Endothelial cell of umbilical vein (primary cell): ENCODE results near the gene DCAF7. TPM values are rescaled to one million over a fixed set of nuclear protein-coding genes. Genes with fewer than 3 reads are reported as not detected.

Source experiments
- BruUV-seq: library from RNA; stranded (reverse); fragments of 400-500 nt; replicated peaks from 2 replicates; lab custom pipeline; 2021; lab: Mats Ljungman, UMichigan
- CTCF ChIA-PET: fragments of 300-600, 350-600 bp; sonication (Branson Sonifier 250); formaldehyde crosslinking; loops from one replicate; lab custom pipeline; 2021; ENCODE audit warnings: antibody characterized with exemption, inconsistent platforms; lab: Charles Lee
- POLR2A ChIA-PET: fragments of 300-600, 350-600 bp; sonication (Branson Sonifier 250); formaldehyde crosslinking; loops from one replicate; lab custom pipeline; 2021; ENCODE audit warnings: antibody characterized with exemption, inconsistent platforms; lab: Charles Lee
- DNase-seq: peaks from one replicate; pipeline ENCODE4 v3.0.0-alpha.2; 2011; ENCODE audit warnings: low read depth, low spot score
- FAIRE-seq: peaks from 2 replicates; lab custom pipeline; 2011; peaks lifted over from hg19 to GRCh38; lab: Jason Lieb, UNC
- H2AFZ ChIP-seq: 2 replicates; pipeline ENCODE4 v1.6.0; 2012; ENCODE audit warnings: low read depth, low read length, control low read depth, inconsistent platforms
- H3K27ac ChIP-seq: 2 replicates; pipeline ENCODE4 v1.5.1; 2011; ENCODE audit warnings: low read depth, mild to moderate bottlenecking, control low read depth, low read length, moderate library complexity; ENCODE audit not compliant: insufficient read depth
- H3K27me3 ChIP-seq, 2 experiments: 2 replicates each; pipeline versions ENCODE4 v1.6.0 to v1.6.1; 2011; ENCODE audit warnings: low read length in 2 of 2, mixed read lengths in 1 of 2; ENCODE audit not compliant: control insufficient read depth in 2 of 2, insufficient read depth in 2 of 2
- H3K36me3 ChIP-seq, 2 experiments: 2 replicates in 1 of 2; 3 replicates in 1 of 2; pipeline ENCODE4 v1.5.1; 2011; ENCODE audit warnings: low read length in 2 of 2, mild to moderate bottlenecking in 1 of 2, moderate library complexity in 1 of 2; ENCODE audit not compliant: control insufficient read depth in 2 of 2, insufficient read depth in 2 of 2; ENCODE audit errors: extremely low read depth in 1 of 2
- H3K4me1 ChIP-seq: 3 replicates; pipeline ENCODE4 v1.5.1; 2011; ENCODE audit warnings: mild to moderate bottlenecking, low read length; ENCODE audit not compliant: control insufficient read depth, insufficient read depth; ENCODE audit errors: extremely low read depth
- H3K4me2 ChIP-seq: 2 replicates; pipeline ENCODE4 v1.6.1; 2011; ENCODE audit warnings: low read length, control low read depth, mixed read lengths; ENCODE audit not compliant: insufficient read depth
- H3K4me3 ChIP-seq, 3 experiments: fragments of 200-600 bp in 1 of 3; sonication (generic), shearing (Covaris generic) in 1 of 3; replicated peaks in 1 of 3; 2 replicates each; pipeline ENCODE4 v1.5.1; 2011 to 2016; ENCODE audit warnings: control low read depth in 3 of 3, low read length in 3 of 3, mild to moderate bottlenecking in 2 of 3, inconsistent platforms in 1 of 3, low read depth in 1 of 3, moderate library complexity in 1 of 3; ENCODE audit not compliant: insufficient read depth in 1 of 3
- H3K79me2 ChIP-seq: 2 replicates; pipeline ENCODE4 v1.6.0; 2012; ENCODE audit warnings: low read length, inconsistent platforms; ENCODE audit not compliant: control insufficient read depth, insufficient read depth
- H3K9ac ChIP-seq: replicated peaks from 2 replicates; pipeline ENCODE3; 2011; ENCODE audit warnings: low read length, control low read depth; ENCODE audit not compliant: insufficient read depth; ENCODE audit errors: extremely low read depth
- H3K9me1 ChIP-seq: replicated peaks from 3 replicates; pipeline ENCODE4 v1.6.0; 2011; ENCODE audit warnings: mild to moderate bottlenecking, low read length; ENCODE audit not compliant: control insufficient read depth, insufficient read depth; ENCODE audit errors: extremely low read depth
- H3K9me3 ChIP-seq: replicated peaks from 2 replicates; pipeline ENCODE4 v1.5.1; 2012; ENCODE audit warnings: low read length, inconsistent platforms; ENCODE audit not compliant: control insufficient read depth, insufficient read depth
- H4K20me1 ChIP-seq: replicated peaks from 2 replicates; pipeline ENCODE3; 2011; ENCODE audit warnings: mild to moderate bottlenecking, low read length; ENCODE audit not compliant: control insufficient read depth, insufficient read depth; ENCODE audit errors: extremely low read depth
- EZH2 ChIP-seq: IDR thresholded peaks from 2 replicates; pipeline ENCODE4 v1.6.1; 2012; ENCODE audit warnings: borderline replicate concordance, low read depth, mild to moderate bottlenecking, moderate library complexity, low read length, inconsistent platforms; ENCODE audit not compliant: severe bottlenecking
- FOS ChIP-seq: IDR thresholded peaks from 2 replicates; pipeline ENCODE4 v1.6.1; 2011; ENCODE audit warnings: mild to moderate bottlenecking, low read length, moderate library complexity, borderline replicate concordance; ENCODE audit not compliant: insufficient read depth
- GATA2 ChIP-seq: IDR thresholded peaks from 2 replicates; pipeline ENCODE4 v1.7.0; 2011; ENCODE audit warnings: low read depth, mild to moderate bottlenecking, moderate library complexity, mixed read lengths, low read length; ENCODE audit not compliant: insufficient read length, insufficient read depth
- JUN ChIP-seq: IDR thresholded peaks from 2 replicates; pipeline ENCODE4 v1.6.1; 2011; ENCODE audit warnings: borderline replicate concordance, low read depth; ENCODE audit not compliant: insufficient read length, insufficient read depth
- MAX ChIP-seq: IDR thresholded peaks from 2 replicates; pipeline ENCODE4 v1.6.1; 2011; ENCODE audit not compliant: insufficient read depth, insufficient read length
- MYC ChIP-seq: IDR thresholded peaks from one replicate; pipeline ENCODE4 v1.6.1; 2011; ENCODE audit warnings: mild to moderate bottlenecking, low read depth, low read length
- POLR2A ChIP-seq: IDR thresholded peaks from 2 replicates; pipeline ENCODE4 v1.6.1; 2012; ENCODE audit warnings: low read depth, mild to moderate bottlenecking, control low read depth, low read length
- POLR2AphosphoS5 ChIP-seq: IDR thresholded peaks from 2 replicates; pipeline ENCODE4 v1.6.1; 2012; ENCODE audit warnings: low read depth, mild to moderate bottlenecking, control low read depth, low read length, moderate library complexity; ENCODE audit not compliant: insufficient read depth
- dilution Hi-C: fragments of 300-500 bp; cut with MboI; formaldehyde crosslinking; loops from one replicate; pipeline ENCODE4 v1.15.0; 2019; ENCODE audit warnings: low sequenced_read_pairs; ENCODE audit not compliant: extremely low pct_ligation_motif_present
- intact Hi-C: fragments of 100-400 bp; cut with micrococcal nuclease; formaldehyde crosslinking; loops from one replicate; pipeline ENCODE4 v1.10.0; 2022
- polyA plus RNA-seq, 4 experiments: library from polyadenylated mRNA; depleted of rRNA in 3 of 4; stranded (reverse) in 3 of 4; unstranded in 1 of 4; fragments of >200 nt; gene quantifications; 2 replicates each; pipeline versions ENCODE4 v1.2.1 to v1.2.3, GENCODE V29; 2011 to 2012; ENCODE audit warnings: missing spikeins in 1 of 4
- total RNA-seq: library from RNA; stranded (reverse); gene quantifications from 2 replicates; pipeline ENCODE4 v1.2.3, GENCODE V29; 2021
- TF ChIP-seq, protein P1 (sequence below), 2 donors: IDR thresholded peaks; 1 replicate in 1 of 2; 2 replicates in 1 of 2; pipeline ENCODE4 v1.5.1; 2011; ENCODE audit warnings: low read length in 2 of 2, mild to moderate bottlenecking in 2 of 2, moderate library complexity in 2 of 2, control low read depth in 1 of 2, inconsistent platforms in 1 of 2, low read depth in 1 of 2; ENCODE audit not compliant: insufficient read depth in 1 of 2; ENCODE audit errors: extremely low read depth in 1 of 2

The DCAF7 gene
- total and polyA plus RNA-seq, 2 donors (not counting 3 experiments of a cell fraction or from before 2014, with no cell fraction given), result 82.8 to 100 TPM

DNA sequence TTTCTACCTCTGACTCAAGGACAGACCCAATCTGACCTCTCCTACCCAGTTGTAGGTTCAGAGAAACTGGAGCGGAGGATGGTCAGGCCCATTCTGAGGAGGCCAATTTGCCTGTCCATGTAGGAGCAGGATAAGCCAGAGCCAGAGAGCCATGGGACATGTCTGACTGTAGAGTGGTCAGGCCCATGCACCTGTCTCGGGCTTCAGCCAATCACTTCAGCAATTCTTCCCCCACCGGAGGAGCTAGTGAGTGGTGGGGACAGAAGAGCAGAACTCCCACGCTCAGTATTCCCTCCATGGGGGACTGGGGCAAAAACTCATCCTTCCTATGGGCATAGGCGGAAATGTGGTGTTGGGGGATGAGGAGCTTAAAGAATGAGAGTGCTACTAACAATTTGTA lies 14.3 kb downstream of the DCAF7 start:
- H4K20me1 ChIP-seq, result peaks cover 7% of the 10 kb centered on the region
- no peaks in the 10 kb centered on the region for H3K27me3 ChIP-seq
- no peaks in the 10 kb centered on the region for H3K9me3 ChIP-seq
- dilution Hi-C loops (no loop called here), intact Hi-C loops (no loop called here)
- no peak for TF ChIP-seq GATA2
- no peak for TF ChIP-seq MYC
- TF ChIP-seq, protein P1, sequence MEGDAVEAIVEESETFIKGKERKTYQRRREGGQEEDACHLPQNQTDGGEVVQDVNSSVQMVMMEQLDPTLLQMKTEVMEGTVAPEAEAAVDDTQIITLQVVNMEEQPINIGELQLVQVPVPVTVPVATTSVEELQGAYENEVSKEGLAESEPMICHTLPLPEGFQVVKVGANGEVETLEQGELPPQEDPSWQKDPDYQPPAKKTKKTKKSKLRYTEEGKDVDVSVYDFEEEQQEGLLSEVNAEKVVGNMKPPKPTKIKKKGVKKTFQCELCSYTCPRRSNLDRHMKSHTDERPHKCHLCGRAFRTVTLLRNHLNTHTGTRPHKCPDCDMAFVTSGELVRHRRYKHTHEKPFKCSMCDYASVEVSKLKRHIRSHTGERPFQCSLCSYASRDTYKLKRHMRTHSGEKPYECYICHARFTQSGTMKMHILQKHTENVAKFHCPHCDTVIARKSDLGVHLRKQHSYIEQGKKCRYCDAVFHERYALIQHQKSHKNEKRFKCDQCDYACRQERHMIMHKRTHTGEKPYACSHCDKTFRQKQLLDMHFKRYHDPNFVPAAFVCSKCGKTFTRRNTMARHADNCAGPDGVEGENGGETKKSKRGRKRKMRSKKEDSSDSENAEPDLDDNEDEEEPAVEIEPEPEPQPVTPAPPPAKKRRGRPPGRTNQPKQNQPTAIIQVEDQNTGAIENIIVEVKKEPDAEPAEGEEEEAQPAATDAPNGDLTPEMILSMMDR (IDR thresholded peaks at IDR 0.05; ENCODE audit: extremely low read depth in 1 of 2, insufficient read depth in 1 of 2, low read depth in 1 of 2, low read length in 2 of 2), result no peak
- H3K4me1 ChIP-seq, result no peaks in the 10 kb centered on the region
- no peak overlapping the region for H3K4me2 ChIP-seq
- H3K79me2 ChIP-seq, result peaks cover 87% of the 10 kb centered on the region
- POLR2A ChIA-PET, result no interaction called here
- DNase-seq (no peak), FAIRE-seq (no peak)
- no peak overlapping the region for H2AFZ ChIP-seq
- no peaks in the 10 kb centered on the region for H3K36me3 ChIP-seq
- CTCF ChIA-PET, result interaction anchor here (1.1 to 1.4 kb wide), 4 partner anchors 10 to 158 kb away, joined by 3 to 4 read pairs (median 4); no protein-coding TSS in a partner anchor
- no peak overlapping the region for H3K9ac ChIP-seq
- H3K27ac ChIP-seq, result no peak overlapping the region
- no peaks in the 10 kb centered on the region for H3K9me1 ChIP-seq
- no TSS peak for BruUV-seq
- H3K4me3 ChIP-seq, result no peak overlapping the region

GRCh38 chr17:63567229-63567628 lies 17.0 kb downstream of the DCAF7 start:
- H3K4me3 ChIP-seq, result no peak overlapping the region
- no TSS peak for BruUV-seq
- no peaks in the 10 kb centered on the region for H3K9me3 ChIP-seq
- CTCF ChIA-PET, result interaction anchor here (0.8 kb wide), 1 partner anchor 88 kb away, joined by 3 read pairs; no protein-coding TSS in a partner anchor
- H4K20me1 ChIP-seq, result peaks cover 2% of the 10 kb centered on the region
- no peak overlapping the region for H3K27ac ChIP-seq
- H3K36me3 ChIP-seq, result no peaks in the 10 kb centered on the region
- FAIRE-seq (no peak), DNase-seq (no peak)
- H3K27me3 ChIP-seq, result no peaks in the 10 kb centered on the region
- H3K9ac ChIP-seq, result no peak overlapping the region
- no peak for TF ChIP-seq EZH2
- no peak for TF ChIP-seq POLR2A
- TF ChIP-seq MYC, result no peak
- TF ChIP-seq JUN, result no peak
- TF ChIP-seq, protein P1 (IDR thresholded peaks at IDR 0.05; ENCODE audit: extremely low read depth in 1 of 2, insufficient read depth in 1 of 2, low read depth in 1 of 2, low read length in 2 of 2), result no peak
- no peak for TF ChIP-seq GATA2
- TF ChIP-seq MAX, result no peak
- no peak for TF ChIP-seq FOS
- no peak for TF ChIP-seq POLR2AphosphoS5
- POLR2A ChIA-PET, result no interaction called here
- peaks cover 12% of the 10 kb centered on the region for H3K4me1 ChIP-seq
- no peak overlapping the region for H2AFZ ChIP-seq
- H3K4me2 ChIP-seq, result no peak overlapping the region
- dilution Hi-C loops, result no loop called here
- H3K79me2 ChIP-seq, result peaks cover 79% of the 10 kb centered on the region
- no peaks in the 10 kb centered on the region for H3K9me1 ChIP-seq
- intact Hi-C loops, result no loop called here
